ENCODE measurements around the gene CPNE2.

Gene CPNE2

GRCh38 chr16:57163842-57164241 lies 71.5 kb downstream of the CPNE2 start:
- Histone ChIP-seq H3K27ac (no peak overlapping the region), H3K9ac (no peak overlapping the region), H3K4me3 (ENCODE audit: low read depth, low read length) (no peak overlapping the region), H3K4me1 (no peaks in the 10 kb centered on the region), H3K36me3 (ENCODE audit: control insufficient read depth, insufficient read depth, low read length) (no peaks in the 10 kb centered on the region), H3K9me3 (ENCODE audit: control insufficient read depth, low read length) (no peaks in the 10 kb centered on the region), H3K4me2 (ENCODE audit: low read length) (no peak overlapping the region), H2AFZ (no peak overlapping the region), H3K27me3 (ENCODE audit: control insufficient read depth, insufficient read depth, low read length) (no peaks in the 10 kb centered on the region), H3K79me2 (no peaks in the 10 kb centered on the region)
- TF ChIP-seq CTCF (IDR thresholded peaks at IDR 0.05), result no peak

GRCh38 chr16:57165483-57165882 lies 73.1 kb downstream of the CPNE2 start:
- Histone ChIP-seq H3K27me3 (ENCODE audit: control insufficient read depth, insufficient read depth, low read length) (no peaks in the 10 kb centered on the region), H3K79me2 (no peaks in the 10 kb centered on the region), H3K9ac (no peak overlapping the region), H3K4me3 (ENCODE audit: low read depth, low read length) (no peak overlapping the region), H3K9me3 (ENCODE audit: control insufficient read depth, low read length) (no peaks in the 10 kb centered on the region), H3K4me1 (no peaks in the 10 kb centered on the region), H3K4me2 (ENCODE audit: low read length) (no peak overlapping the region), H2AFZ (no peak overlapping the region), H3K36me3 (ENCODE audit: control insufficient read depth, insufficient read depth, low read length) (no peaks in the 10 kb centered on the region), H3K27ac (no peak overlapping the region)
- no peak for TF ChIP-seq CTCF (IDR thresholded peaks at IDR 0.05)

- Histone ChIP-seq H3K4me2 (ENCODE audit: low read length) (no peak overlapping the region), H3K79me2 (no peaks in the 10 kb centered on the region), H3K4me1 (no peaks in the 10 kb centered on the region), H2AFZ (no peak overlapping the region), H3K9ac (no peak overlapping the region), H3K9me3 (ENCODE audit: control insufficient read depth, low read length) (no peaks in the 10 kb centered on the region), H3K27me3 (ENCODE audit: control insufficient read depth, insufficient read depth, low read length) (no peaks in the 10 kb centered on the region), H3K27ac (no peak overlapping the region), H3K36me3 (ENCODE audit: control insufficient read depth, insufficient read depth, low read length) (no peaks in the 10 kb centered on the region), H3K4me3 (ENCODE audit: low read depth, low read length) (no peak overlapping the region)
- no peak for TF ChIP-seq CTCF (IDR thresholded peaks at IDR 0.05)
Measured at GRCh38 chr16:57165938-57166337, 73.6 kb downstream of the CPNE2 start.

- no peak overlapping the region for H2AFZ ChIP-seq
- no peak for TF ChIP-seq CTCF (IDR thresholded peaks at IDR 0.05)
- H3K36me3 ChIP-seq (ENCODE audit: control insufficient read depth, insufficient read depth, low read length), result no peaks in the 10 kb centered on the region
- H3K4me3 ChIP-seq (ENCODE audit: low read depth, low read length), result no peak overlapping the region
- H3K79me2 ChIP-seq, result no peaks in the 10 kb centered on the region
- no peak overlapping the region for H3K9ac ChIP-seq
- H3K9me3 ChIP-seq (ENCODE audit: control insufficient read depth, low read length), result no peaks in the 10 kb centered on the region
- no peaks in the 10 kb centered on the region for H3K4me1 ChIP-seq
- H3K4me2 ChIP-seq (ENCODE audit: low read length), result no peak overlapping the region
- H3K27me3 ChIP-seq (ENCODE audit: control insufficient read depth, insufficient read depth, low read length), result no peaks in the 10 kb centered on the region
- H3K27ac ChIP-seq, result no peak overlapping the region
Measured at GRCh38 chr16:57166451-57166850, 74.1 kb downstream of the CPNE2 start.

GRCh38 chr16:57166951-57167350 lies 74.6 kb downstream of the CPNE2 start:
- no peak overlapping the region for H3K27ac ChIP-seq
- no peak overlapping the region for H3K4me3 ChIP-seq (ENCODE audit: low read depth, low read length)
- H3K4me2 ChIP-seq (ENCODE audit: low read length), result no peak overlapping the region
- no peaks in the 10 kb centered on the region for H3K27me3 ChIP-seq (ENCODE audit: control insufficient read depth, insufficient read depth, low read length)
- H3K4me1 ChIP-seq, result no peaks in the 10 kb centered on the region
- no peaks in the 10 kb centered on the region for H3K79me2 ChIP-seq
- no peaks in the 10 kb centered on the region for H3K36me3 ChIP-seq (ENCODE audit: control insufficient read depth, insufficient read depth, low read length)
- no peak overlapping the region for H2AFZ ChIP-seq
- no peak overlapping the region for H3K9ac ChIP-seq
- H3K9me3 ChIP-seq (ENCODE audit: control insufficient read depth, low read length), result no peaks in the 10 kb centered on the region
- no peak for TF ChIP-seq CTCF (IDR thresholded peaks at IDR 0.05)

Data from parathyroid adenoma (tissue), 2 donors.